ENCODE measurements around the gene HSF2.
"Not testable (repeated sequence)": the region's sequence is repeated elsewhere in the genome, so short reads cannot be mapped to it uniquely, and the experiment has no call there.

HSF2 gene

DNA sequence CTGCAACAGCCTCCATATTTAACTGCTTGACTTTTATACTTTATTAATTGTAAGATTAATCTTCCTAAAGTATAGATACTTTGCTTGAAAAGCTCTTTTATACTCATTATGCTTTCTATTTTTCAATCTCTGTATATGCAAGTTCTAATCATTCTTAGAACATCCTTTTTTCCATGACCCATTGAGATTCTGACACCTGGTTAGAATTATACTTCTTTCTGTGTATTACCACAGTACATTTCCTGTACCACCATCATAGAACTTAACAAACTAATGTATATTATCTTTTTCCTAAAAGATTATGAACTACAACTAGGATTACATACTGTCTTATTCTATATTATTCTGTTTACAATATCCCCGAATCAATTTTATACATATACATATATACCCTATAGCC, 58.6 kb downstream of the HSF2 start:
- no peak for DNase-seq

DNA sequence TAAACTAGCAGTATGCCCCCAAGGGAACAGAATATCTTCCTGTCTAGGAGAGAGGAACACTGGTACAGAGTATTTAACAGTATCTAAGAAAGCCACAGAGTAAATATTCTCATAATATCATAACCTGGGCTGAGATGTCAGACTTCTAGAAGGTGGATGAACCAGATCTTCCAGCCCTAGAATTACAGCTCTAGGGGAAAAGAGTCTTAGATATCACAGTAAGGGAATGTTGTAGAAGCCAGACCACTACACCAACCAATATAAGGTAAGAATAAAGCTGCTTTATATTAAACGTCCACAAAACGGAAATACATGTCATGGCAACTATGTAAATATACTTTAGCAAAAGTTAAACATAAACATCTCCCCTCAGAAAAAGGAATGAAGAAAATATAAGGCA, 59.8 kb downstream of the HSF2 start:
- no peak for DNase-seq

DNA sequence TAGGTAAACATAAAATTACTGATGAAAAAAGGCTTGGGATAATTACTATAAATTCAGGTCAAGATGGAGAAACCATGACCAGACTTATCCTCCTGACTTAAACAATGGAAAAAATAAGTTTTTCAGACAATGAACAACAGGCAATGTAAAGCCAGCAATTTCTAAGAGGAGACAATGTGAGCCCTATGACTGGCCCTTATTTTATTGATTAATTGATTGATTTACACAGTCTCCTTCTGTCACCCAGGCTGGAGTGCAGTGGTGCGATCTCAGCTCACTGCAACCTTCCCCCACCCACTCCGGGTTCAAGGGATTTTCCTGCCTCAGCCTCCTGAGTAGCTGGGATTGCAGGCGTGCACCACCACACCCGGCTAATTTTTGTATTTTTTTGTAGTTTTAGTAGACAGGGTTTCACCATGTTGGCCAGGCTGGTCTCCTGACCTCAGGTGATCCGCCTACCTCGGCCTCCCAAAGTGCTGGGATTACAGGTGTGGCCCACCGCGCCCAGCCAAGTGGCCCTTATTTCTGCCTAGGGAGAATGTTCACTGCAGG, 60.5 kb downstream of the HSF2 start:
- not testable (repeated sequence) for DNase-seq

DNA sequence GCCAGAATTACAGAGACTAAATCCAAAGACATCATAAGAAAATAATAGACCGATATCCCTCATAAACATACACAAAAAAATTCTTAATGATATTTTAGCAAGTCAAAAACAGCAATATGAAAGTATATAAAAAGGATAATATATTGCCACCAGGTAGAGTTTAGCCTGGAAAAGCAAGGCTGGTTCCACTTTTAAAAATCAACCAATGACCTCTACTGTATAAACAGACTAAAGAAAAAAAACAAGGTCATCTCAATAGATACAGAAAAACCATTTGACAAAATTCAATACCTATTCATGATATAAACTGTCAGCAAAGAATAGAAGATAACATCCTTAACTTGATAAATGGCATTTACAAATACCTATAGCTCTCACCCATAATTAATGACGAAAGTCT, 62.4 kb downstream of the HSF2 start:
- DNase-seq = no peak

DNA sequence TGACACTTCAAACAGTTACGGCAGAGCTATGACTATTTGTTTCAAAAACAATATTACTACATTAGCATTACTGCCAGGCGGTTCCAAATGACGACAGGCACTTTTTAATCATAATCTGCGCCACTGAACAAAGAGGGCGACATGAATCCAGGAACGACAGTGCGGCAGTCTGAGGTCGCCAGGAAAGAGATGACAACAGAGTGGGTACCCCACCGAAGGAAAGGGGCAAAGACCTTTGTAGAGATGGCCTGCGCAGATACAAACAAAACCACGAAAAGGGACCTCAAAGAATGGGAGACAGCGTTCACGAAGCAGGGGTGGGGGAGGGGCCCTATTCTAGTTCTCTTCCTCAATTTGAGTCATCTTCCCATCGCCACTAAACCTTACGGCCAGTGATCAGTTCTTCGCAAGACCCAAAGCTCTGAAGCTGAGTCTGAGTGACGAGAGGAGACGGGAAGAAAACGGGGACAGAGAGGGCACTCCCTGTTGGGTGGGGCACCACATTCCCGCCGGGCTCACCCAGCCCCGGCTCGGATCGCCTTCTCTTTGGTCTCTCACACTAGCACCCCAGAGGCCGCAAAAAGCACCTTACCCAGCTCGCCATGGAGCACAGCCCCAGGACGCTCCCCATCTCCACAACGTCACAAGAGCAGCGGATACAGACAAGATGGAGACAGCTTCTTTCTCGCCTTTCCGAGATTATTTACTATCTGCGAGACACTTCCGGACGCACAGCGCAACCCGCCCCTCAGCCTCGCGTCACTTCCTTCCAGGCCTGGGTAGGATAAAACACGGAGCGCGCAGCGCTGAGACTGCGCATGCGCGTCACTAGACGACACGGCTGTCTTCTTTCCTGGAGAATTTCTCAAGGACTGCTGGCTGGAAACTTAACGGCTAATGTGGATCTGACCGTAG, 71.9 kb downstream of the HSF2 start, which contains the start of gene SERINC1:
Gene SERINC1, minus strand, starts transcription at position 701 of the 915 bp plus-strand sequence. Its CDS starts 70 bp downstream, at position 631.
- DNase-seq = peak; percentile 96

DNA sequence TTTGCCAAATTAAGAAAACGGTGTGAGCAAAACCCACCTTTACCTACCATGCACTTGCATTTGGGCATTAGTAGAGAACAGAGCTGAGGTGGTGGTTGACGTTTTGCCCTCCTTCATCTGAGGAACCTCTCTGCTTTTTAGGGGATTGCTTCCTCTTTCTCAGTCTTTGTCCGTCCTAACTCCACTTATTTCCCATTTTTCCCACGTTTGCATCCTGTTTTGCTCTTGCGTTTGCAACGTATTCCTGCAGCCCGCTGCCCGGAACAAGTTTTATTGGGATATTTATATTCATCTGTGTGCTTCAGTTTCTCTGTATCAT, 72.5 kb downstream of the HSF2 start:
- no peak for DNase-seq

DNA sequence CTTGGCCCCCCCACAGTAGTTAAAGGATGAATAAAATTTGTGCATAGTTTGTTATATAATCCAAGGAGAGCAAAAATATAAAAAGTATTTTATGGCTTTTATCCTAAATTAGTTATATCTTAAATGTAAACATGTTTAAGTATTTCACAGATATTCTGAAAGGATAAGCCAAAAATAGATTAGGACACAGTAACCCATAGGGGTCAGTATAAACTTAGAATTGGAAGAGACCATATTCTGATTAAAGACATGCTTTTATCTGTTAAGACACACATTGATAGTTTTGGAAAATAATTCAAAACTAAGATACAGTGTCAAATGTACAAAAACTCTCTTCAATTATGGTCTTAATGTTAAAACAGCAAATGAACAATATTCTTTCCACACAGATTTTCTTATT, 76.7 kb downstream of the HSF2 start:
- peak; percentile 6 for DNase-seq

DNA sequence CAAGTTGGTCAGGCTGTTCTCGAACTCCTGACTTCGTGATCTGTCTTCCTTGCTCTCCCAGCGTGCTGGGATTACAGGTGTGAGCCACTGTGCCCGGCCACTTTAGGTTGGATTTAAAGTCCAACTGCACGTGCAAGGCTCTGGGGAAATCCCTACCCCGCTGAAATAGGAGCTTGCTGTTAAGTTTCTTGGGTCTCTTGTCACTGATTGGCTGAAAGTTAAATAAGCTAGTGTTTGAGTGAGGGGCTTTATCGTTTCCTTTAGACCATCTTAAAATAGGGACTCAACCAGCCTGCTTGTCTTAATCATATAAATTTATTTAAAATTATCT, 83.3 kb downstream of the HSF2 start:
- no peak for DNase-seq

All from NCI-H345 (cell line).